GM10266 (cell line): ENCODE data around the gene S100A13.
"Not testable (repeated sequence)": the region's sequence is repeated elsewhere in the genome, so short reads cannot be mapped to it uniquely, and the experiment has no call there.

Source experiments
- DNase-seq: peaks from one replicate; pipeline ENCODE4 v3.0.0; 2012; ENCODE audit errors: extremely low spot score
- TF ChIP-seq, protein P1 (sequence below): IDR thresholded peaks from 2 replicates; pipeline ENCODE4 v1.5.1; 2012; ENCODE audit warnings: mild to moderate bottlenecking, low read depth; ENCODE audit not compliant: control insufficient read depth, insufficient read depth; ENCODE audit errors: missing control alignments

S100A13 gene

GRCh38 chr1:153602749-153603148, 24.6 kb downstream of the S100A13 start:
- no peak for DNase-seq
- TF ChIP-seq, protein P1, sequence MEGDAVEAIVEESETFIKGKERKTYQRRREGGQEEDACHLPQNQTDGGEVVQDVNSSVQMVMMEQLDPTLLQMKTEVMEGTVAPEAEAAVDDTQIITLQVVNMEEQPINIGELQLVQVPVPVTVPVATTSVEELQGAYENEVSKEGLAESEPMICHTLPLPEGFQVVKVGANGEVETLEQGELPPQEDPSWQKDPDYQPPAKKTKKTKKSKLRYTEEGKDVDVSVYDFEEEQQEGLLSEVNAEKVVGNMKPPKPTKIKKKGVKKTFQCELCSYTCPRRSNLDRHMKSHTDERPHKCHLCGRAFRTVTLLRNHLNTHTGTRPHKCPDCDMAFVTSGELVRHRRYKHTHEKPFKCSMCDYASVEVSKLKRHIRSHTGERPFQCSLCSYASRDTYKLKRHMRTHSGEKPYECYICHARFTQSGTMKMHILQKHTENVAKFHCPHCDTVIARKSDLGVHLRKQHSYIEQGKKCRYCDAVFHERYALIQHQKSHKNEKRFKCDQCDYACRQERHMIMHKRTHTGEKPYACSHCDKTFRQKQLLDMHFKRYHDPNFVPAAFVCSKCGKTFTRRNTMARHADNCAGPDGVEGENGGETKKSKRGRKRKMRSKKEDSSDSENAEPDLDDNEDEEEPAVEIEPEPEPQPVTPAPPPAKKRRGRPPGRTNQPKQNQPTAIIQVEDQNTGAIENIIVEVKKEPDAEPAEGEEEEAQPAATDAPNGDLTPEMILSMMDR, result no peak

GRCh38 chr1:153599847-153600246, 27.5 kb downstream of the S100A13 start:
- DNase-seq, result no peak
- TF ChIP-seq, protein P1, result no peak

- TF ChIP-seq, protein P1, result no peak
- DNase-seq, result peak; percentile 85
Observed at GRCh38 chr1:153598309-153599172, 28.8 kb downstream of the S100A13 start.

DNA sequence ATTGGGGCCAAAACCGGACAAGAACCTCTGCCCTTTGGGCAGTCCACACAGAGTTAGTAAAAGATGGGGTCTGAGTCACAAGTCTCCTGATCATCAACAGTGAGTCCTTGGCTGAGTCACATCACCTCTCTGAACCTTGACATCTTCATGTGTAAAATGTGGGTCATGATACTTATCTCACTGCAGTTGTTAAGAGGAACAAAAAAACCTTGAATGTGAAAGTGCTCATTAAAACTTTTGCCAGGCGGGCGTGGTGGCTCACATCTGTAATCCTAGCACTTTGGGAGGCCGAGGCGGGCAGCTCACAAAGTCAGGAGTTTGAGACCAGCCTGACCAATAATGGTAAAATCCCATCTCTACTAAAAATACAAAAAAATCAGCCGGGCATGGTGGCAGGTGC, 30.1 kb downstream of the S100A13 start:
- DNase-seq, result no peak
- TF ChIP-seq, protein P1, result no peak

DNA sequence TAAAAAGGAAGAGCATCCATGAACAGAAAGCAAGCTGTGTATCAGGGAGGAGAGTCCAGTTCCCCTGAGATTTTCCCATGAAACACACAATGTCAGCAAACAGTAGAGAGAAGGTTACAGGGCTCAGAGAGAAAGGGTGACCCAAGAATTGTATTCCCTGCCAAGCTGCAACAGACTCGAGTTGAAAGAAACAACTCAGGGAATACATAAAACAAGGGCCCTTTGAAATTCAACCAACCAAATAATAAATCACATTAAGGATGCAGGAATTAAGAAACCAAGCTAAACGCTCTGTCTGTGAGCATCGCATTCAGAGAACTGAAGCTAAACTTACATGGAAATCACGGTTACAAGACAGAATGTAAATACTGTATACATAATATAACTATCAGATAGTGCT, 34.6 kb downstream of the S100A13 start:
- no peak for DNase-seq
- TF ChIP-seq, protein P1, result no peak

GRCh38 chr1:153588482-153588881, 38.8 kb downstream of the S100A13 start:
- TF ChIP-seq, protein P1, result no peak
- DNase-seq, result no peak

DNA sequence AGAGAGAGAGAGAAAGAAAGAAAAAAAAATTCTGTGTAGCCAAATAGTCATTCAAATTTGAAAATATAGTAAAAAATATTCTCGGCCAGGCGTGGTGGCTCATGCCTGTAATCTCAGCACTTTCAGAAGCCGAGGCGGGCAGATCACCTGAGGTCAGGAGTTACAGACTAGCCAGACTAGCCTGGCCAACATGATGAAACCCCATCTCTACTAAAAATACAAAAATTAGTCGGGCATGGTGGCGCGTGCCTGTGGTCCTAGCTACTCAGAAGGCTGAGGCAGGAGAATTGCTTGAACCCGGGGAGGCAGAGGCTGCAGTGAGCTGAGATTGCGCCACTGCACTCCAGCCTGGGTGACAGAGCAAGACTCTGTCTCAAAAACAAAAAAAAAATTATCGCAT, 39.3 kb downstream of the S100A13 start:
- not testable (repeated sequence) for DNase-seq
